ENCODE data around the gene TMEM131.

DNA sequence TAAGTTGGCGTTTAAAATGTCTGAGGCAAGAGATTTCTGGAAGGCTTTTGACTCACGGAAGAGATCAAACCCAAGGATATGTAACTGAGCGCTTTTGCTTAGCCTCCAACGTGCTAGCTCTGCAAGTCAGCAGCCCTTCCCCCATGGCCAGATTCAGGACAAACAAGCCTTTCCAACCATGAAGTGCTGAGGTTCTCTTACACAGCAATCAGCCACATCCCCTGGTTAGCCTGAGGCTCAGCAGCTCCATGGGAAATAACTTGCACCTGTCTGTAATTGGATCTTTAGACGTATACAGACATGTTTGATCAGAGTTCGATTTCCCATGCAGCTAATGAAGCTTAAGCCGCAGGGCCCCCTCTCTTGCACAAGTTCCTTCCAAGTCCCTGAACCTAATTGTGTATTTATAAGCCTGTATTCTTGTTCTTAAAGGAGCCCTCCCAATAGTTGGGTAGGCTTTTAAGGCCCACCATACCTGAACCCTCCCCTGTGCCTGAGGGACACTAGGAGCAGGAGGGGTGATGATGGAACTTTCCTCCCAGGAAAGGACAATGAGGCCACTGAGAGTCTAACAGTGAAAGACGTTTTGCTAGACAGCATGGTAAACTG is 2.1 kb upstream of the TMEM131 start:
- TF ChIP-seq, protein P1, sequence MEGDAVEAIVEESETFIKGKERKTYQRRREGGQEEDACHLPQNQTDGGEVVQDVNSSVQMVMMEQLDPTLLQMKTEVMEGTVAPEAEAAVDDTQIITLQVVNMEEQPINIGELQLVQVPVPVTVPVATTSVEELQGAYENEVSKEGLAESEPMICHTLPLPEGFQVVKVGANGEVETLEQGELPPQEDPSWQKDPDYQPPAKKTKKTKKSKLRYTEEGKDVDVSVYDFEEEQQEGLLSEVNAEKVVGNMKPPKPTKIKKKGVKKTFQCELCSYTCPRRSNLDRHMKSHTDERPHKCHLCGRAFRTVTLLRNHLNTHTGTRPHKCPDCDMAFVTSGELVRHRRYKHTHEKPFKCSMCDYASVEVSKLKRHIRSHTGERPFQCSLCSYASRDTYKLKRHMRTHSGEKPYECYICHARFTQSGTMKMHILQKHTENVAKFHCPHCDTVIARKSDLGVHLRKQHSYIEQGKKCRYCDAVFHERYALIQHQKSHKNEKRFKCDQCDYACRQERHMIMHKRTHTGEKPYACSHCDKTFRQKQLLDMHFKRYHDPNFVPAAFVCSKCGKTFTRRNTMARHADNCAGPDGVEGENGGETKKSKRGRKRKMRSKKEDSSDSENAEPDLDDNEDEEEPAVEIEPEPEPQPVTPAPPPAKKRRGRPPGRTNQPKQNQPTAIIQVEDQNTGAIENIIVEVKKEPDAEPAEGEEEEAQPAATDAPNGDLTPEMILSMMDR (IDR thresholded peaks at IDR 0.05; ENCODE audit: insufficient read depth, low read length), result no peak
- no peak for TF ChIP-seq GABPA (IDR thresholded peaks at IDR 0.05; ENCODE audit: low read depth)
- no peak for TF ChIP-seq POLR2AphosphoS5 (IDR thresholded peaks at IDR 0.05; ENCODE audit: low read depth)

Measured in HL-60 (cell line).